HG02981 (cell line): Measurements from ENCODE around the gene HOXD9.

Source experiments
- ATAC-seq: cut with Tn5 transposase; IDR thresholded peaks from one replicate; pipeline ENCODE4 v1.9.1; 2021; ENCODE audit warnings: mild to moderate bottlenecking, moderate library complexity; ENCODE audit not compliant: unreplicated experiment

HOXD9 gene

DNA sequence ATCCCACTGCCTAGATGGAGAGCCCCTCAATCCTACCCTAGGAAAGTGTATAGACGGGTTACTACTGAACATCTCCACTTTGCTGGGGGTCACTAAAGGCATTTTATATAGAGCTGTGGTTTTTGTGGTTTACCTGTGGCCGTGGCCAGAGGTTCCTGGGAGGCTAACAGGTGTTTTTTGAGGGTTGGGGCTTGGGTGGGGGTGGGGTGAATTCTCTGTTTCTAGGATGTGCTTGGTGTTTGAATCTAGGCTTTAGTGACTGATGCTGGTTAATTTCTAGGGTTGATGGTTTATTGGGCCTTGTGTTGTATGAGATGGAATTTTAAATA, 14.7 kb downstream of the HOXD9 start:
- ATAC-seq: no peak

DNA sequence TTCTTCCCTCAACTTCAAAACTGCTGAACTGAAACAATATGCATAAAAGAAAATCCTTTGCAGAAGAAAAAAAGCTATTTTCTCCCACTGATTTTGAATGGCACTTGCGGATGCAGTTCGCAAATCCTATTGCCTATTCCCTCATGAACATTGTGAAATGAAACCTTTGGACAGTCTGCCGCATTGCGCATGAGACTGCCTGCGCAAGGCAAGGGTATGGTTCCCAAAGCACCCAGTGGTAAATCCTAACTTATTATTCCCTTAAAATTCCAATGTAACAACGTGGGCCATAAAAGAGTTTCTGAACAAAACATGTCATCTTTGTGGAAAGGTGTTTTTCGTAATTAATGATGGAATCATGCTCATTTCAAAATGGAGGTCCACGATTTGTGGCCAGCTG, 15.4 kb downstream of the HOXD9 start:
- ATAC-seq: no peak

- no peak for ATAC-seq
Observed at GRCh38 chr2:176138526-176138922, 16.0 kb downstream of the HOXD9 start.

- ATAC-seq: no peak
Observed at GRCh38 chr2:176138923-176139660, 16.6 kb downstream of the HOXD9 start.

- no peak for ATAC-seq
Observed at GRCh38 chr2:176139661-176140512, 17.4 kb downstream of the HOXD9 start.

GRCh38 chr2:176140513-176141317, 18.2 kb downstream of the HOXD9 start:
- ATAC-seq: peak; percentile 84

DNA sequence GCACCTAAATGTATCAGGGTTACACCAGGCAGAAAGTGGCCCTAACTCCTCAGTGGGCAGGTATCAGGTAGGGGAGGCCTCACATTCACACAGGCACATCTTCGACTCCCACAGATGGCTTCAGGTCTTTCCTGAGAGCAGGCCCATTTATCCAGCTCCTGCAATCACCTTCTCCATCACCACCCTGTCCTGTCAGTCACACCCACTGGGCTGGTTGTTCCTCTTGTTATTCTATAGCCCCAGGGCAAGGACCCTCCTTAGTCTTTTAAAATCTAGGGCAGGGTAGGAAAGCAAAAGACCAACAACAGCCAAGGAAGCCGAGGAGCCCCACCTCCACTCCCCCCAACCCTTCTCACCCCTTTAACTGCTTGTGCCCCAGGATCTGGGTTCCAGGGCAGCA, 19.8 kb downstream of the HOXD9 start:
- ATAC-seq: no peak

- ATAC-seq: no peak
Observed at GRCh38 chr2:176145085-176145969, 22.8 kb downstream of the HOXD9 start.

- no peak for ATAC-seq
Observed at GRCh38 chr2:176146101-176146500, 23.6 kb downstream of the HOXD9 start.

- no peak for ATAC-seq
Observed at GRCh38 chr2:176146645-176147044, 24.1 kb downstream of the HOXD9 start.

DNA sequence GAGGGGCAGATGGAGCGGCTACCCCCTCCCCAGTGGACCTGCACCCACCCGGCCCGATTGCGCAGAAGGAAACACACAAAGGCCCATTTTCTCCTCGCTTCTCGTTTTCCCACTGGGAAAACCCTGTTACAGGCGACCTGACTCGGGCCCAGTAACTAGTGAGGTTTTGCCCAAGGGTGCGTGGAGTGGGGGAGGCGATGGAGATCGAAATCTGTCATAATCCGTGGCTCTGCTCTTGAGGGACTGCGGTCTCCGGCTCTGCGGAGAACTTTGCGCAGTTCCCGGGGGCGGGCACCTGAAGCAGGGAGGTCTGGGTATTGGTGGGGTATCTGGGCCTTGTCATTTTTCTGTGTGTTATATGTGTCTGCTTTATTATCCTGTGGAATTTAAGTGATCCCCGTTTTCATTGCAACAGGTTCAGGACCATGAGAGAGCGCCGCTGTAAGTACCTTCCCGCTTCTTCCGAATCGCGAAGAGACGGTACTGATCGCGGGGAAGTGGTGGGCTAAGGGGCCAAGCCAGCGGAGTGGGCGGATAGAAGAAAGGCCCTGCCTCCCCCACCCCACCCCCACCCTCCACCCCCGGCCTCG, 24.8 kb downstream of the HOXD9 start:
- no peak for ATAC-seq

DNA sequence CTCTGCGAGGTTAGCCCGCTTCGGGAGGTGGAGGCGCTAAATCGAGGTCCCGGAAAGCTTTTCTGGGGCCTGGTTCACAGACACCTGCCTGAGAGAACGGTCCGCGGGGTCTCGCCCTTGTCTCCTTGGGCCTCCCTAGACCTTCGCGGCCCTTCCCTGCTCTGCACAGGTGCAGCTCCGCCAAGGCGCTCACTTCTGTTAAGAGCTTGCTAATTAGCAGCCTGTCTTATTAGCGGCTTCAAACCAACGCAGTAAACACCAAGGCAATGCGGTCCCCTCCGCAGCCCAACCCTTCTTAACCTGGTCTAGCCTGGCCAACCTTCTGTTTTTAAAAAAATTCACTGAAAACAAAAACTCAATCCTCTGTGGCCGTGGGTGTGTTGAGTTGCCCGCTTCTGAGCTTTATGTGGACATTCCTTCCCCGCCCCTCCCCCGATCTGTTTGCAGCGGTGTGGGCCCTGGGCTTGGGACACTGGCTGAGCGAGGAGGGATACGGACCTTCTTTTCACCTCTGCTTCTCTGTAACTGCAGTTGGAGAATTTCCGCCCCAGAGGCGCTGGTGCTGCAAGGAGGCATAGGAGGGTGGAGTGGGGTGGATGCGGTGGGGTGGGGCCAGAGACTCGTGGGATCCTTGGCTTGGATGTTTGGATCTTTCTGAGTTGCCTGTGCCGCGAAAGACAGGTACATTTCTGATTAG, 25.4 kb downstream of the HOXD9 start:
- no peak for ATAC-seq

GRCh38 chr2:176148751-176149421, 26.4 kb downstream of the HOXD9 start:
- no peak for ATAC-seq

DNA sequence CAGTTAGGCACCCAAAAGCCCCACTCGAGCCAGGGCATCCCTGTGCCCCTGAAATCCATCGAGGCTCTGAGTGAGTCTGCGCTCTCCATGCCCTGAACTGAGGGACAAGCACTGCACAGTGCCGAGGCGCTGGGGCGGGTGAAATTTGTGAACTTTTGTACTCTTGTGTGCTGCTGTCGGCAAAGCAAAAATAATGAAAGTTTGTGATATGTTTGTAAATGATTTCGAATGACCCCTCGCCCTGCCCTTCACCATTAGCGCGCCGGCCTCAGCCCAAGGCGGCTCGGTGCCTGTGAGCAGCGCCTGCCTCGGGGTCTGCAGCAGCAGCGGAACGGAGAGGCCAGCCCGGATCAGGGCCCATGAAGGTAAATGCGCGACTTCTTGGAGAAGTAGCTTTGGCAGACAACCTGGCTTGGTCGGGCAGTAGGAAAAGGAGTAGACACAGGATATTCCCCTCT, 27.0 kb downstream of the HOXD9 start:
- ATAC-seq: no peak

DNA sequence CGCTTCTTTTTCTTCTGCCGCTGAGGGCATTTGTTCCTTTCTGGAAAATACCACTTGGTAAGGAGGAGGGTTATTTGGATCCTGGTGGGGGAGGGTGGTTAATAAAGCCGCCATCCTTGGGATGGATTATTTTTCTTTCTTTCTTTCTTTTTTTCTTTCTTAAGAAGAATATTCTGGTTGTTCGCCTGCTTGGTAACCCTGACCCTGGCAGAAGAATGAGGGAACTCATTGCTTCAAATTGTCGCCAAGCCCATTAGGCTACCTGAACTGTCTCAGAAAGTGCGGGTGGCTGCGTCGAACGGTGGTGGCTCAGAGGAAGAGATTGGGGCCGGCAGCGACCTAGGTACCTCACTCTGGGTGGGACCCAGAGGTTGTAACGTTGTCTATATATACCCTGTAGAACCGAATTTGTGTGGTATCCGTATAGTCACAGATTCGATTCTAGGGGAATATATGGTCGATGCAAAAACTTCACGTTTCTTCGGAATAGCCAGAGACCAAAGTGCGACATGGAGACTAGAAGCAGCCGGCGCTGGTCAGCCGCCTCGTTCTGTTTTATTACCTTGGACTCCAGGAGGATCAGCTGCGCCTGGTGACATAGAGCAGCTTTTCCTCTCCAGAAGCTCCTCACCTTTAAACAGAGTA, 27.5 kb downstream of the HOXD9 start:
- no peak for ATAC-seq

DNA sequence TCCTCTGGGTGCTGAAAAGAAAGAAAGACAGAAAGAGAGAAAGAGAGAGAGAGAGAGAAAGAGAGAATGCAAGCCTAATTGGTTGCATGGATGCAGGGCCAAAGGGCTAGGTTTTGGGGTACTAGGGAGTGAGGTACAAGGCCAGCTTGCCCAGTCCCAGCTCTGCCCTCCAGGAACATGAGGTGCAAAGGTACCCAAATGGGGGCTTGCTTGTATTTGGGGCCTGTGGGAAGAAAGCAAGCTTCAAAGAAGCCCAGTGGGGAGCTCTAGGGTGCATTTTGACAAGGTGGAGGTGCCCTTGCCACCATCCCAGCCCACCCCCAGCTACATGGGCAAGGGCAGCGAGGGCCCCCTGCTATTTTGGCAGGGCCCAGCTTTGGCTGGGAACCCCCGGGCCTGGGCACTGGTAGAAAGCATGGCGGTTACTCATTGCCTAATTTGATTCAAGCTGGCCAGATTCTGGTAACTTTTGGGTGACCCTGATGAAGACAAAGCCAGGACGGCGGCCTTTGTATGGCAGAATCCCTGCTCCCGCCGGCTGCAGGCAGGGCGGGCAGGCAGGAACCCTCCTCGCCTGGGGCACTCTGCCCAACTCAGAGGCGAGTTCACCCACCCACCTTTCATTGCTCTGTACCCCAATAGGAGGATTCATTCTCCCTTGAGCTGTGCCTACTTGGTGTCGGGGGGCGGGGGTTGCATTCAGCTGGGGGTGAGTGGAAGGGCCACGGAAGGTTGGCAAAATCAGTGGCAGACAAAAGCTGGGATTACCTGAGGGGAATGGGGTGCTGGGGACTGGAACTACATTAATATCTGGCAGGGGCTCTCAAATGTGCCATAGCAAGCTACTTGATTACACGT, 28.3 kb downstream of the HOXD9 start:
- ATAC-seq: no peak

GRCh38 chr2:176151442-176152287, 29.1 kb downstream of the HOXD9 start, which contains the start of gene HOXD4:
Gene HOXD4 (plus strand): TSS chr2:176151550. CDS start chr2:176151634, 84 bp downstream.
- ATAC-seq: no peak
